H1 (cell line): Measurements from ENCODE around the gene LYPD6B. TPM values are rescaled to one million over a fixed set of nuclear protein-coding genes. Genes with fewer than 3 reads are reported as not detected.

Experiments used
- ASH2L ChIP-seq: fragments of 200-600, 300-600 bp; sonication (generic); IDR thresholded peaks from one replicate; pipeline ENCODE4 v1.7.1; 2017; ENCODE audit warnings: low read length
- BCL11A ChIP-seq, 2 experiments: IDR thresholded peaks; one replicate each; pipeline ENCODE4 v1.6.1; 2011; ENCODE audit warnings: low read depth in 2 of 2, low read length in 2 of 2, mild to moderate bottlenecking in 2 of 2
- CBX8 ChIP-seq: fragments of 300-800, 300-1000 bp; sonication (generic); IDR thresholded peaks from 2 replicates; pipeline ENCODE4 v1.7.1; 2016; ENCODE audit warnings: low read depth, low read length, borderline replicate concordance
- CHD1 ChIP-seq: IDR thresholded peaks from 2 replicates; pipeline ENCODE4 v1.6.1; 2012; ENCODE audit warnings: low read depth, low read length, improper control_type of control experiment
- CHD2 ChIP-seq: IDR thresholded peaks from 2 replicates; pipeline ENCODE4 v1.6.1; 2012; ENCODE audit warnings: low read length, improper control_type of control experiment
- CREB1 ChIP-seq: IDR thresholded peaks from 2 replicates; pipeline ENCODE4 v1.6.1; 2012; ENCODE audit warnings: inconsistent platforms
- CTBP2 ChIP-seq: IDR thresholded peaks from 2 replicates; pipeline ENCODE4 v1.7.0; 2011; ENCODE audit warnings: borderline replicate concordance, mild to moderate bottlenecking, moderate library complexity, mixed read lengths, low read length; ENCODE audit not compliant: insufficient read depth, insufficient read length
- EP300 ChIP-seq, 2 experiments: IDR thresholded peaks; 1 replicate in 1 of 2; 2 replicates in 1 of 2; pipeline ENCODE4 v1.6.1; 2011 to 2012; ENCODE audit warnings: low read depth in 2 of 2, low read length in 2 of 2, mild to moderate bottlenecking in 2 of 2, borderline replicate concordance in 1 of 2, inconsistent platforms in 1 of 2, moderate library complexity in 1 of 2
- EZH2 ChIP-seq: fragments of 200-600 bp; sonication (generic); IDR thresholded peaks from 2 replicates; pipeline ENCODE4 v1.7.1; 2012; ENCODE audit warnings: low read depth, mild to moderate bottlenecking, moderate library complexity, low read length, inconsistent platforms; ENCODE audit not compliant: severe bottlenecking
- GABPA ChIP-seq: IDR thresholded peaks from 2 replicates; pipeline ENCODE4 v1.6.1; 2011; ENCODE audit warnings: mild to moderate bottlenecking, low read length, moderate library complexity, borderline replicate concordance; ENCODE audit not compliant: insufficient read depth
- KDM1A ChIP-seq: fragments of 200-600, 300-600 bp; sonication (generic); IDR thresholded peaks from 2 replicates; pipeline ENCODE4 v1.7.1; 2016; ENCODE audit warnings: mild to moderate bottlenecking, low read length, borderline replicate concordance
- KDM4A ChIP-seq: IDR thresholded peaks from one replicate; pipeline ENCODE4 v1.7.1; 2012; ENCODE audit warnings: low read depth, mild to moderate bottlenecking, moderate library complexity, low read length, inconsistent platforms; ENCODE audit not compliant: severe bottlenecking
- MAFK ChIP-seq: IDR thresholded peaks from 2 replicates; pipeline ENCODE4 v1.6.1; 2012; ENCODE audit warnings: low read depth, mild to moderate bottlenecking, improper control_type of control experiment, low read length
- POLR2A ChIP-seq, 2 experiments: IDR thresholded peaks; 1 replicate in 1 of 2; 2 replicates in 1 of 2; pipeline ENCODE4 v1.6.1; 2011; ENCODE audit warnings: low read depth in 2 of 2, low read length in 2 of 2, mild to moderate bottlenecking in 2 of 2; ENCODE audit errors: control extremely low read depth in 1 of 2
- POLR2AphosphoS5 ChIP-seq: IDR thresholded peaks from 2 replicates; pipeline ENCODE4 v1.6.1; 2011; ENCODE audit warnings: low read depth, low read length
- POU5F1 ChIP-seq: IDR thresholded peaks from 2 replicates; pipeline ENCODE4 v1.6.1; 2011; ENCODE audit warnings: low read depth, mild to moderate bottlenecking, low read length, moderate library complexity
- RAD21 ChIP-seq, 2 experiments: IDR thresholded peaks in 1 of 2; conservative IDR thresholded peaks in 1 of 2; 2 replicates each; pipeline ENCODE4 v1.6.1; 2011; ENCODE audit warnings: low read depth in 2 of 2, low read length in 2 of 2, improper control_type of control experiment in 1 of 2, inconsistent platforms in 1 of 2, mild to moderate bottlenecking in 1 of 2, moderate library complexity in 1 of 2
- RFX5 ChIP-seq: IDR thresholded peaks from 2 replicates; pipeline ENCODE4 v1.6.1; 2011; ENCODE audit warnings: low read depth, low read length, improper control_type of control experiment, borderline replicate concordance
- RNF2 ChIP-seq: fragments of 200-900, 300-1000 bp; sonication (generic); IDR thresholded peaks from 2 replicates; pipeline ENCODE4 v1.7.1; 2016; ENCODE audit warnings: borderline replicate concordance, low read depth, mild to moderate bottlenecking, antibody characterized with exemption, low read length; ENCODE audit not compliant: poor library complexity, severe bottlenecking; ENCODE audit errors: missing control alignments
- SIN3A ChIP-seq, 2 experiments: IDR thresholded peaks in 1 of 2; conservative IDR thresholded peaks in 1 of 2; 2 replicates each; pipeline ENCODE4 v1.6.1; 2011 to 2012; ENCODE audit warnings: low read length in 2 of 2, improper control_type of control experiment in 1 of 2, low read depth in 1 of 2, mild to moderate bottlenecking in 1 of 2
- USF2 ChIP-seq: IDR thresholded peaks from 2 replicates; pipeline ENCODE4 v1.6.1; 2011; ENCODE audit warnings: low read length, improper control_type of control experiment
- ZNF274 ChIP-seq: IDR thresholded peaks from 2 replicates; pipeline ENCODE4 v1.7.0; 2012; ENCODE audit warnings: low read length, borderline replicate concordance; ENCODE audit errors: extremely low read depth
- polyA plus RNA-seq, 7 experiments: library from polyadenylated mRNA; depleted of rRNA in 3 of 7; stranded (reverse) in 5 of 7; unstranded in 2 of 7; fragments of >200 nt in 5 of 7; fragments of 200-250 nt in 2 of 7; gene quantifications; 1 replicate in 5 of 7; 2 replicates in 1 of 7; 4 replicates in 1 of 7; pipeline versions ENCODE4 v1.2.1 to v1.2.3, GENCODE V29; 2011 to 2013; ENCODE audit warnings: missing spikeins in 2 of 7, mixed read lengths in 2 of 7
- total RNA-seq: library from RNA; stranded (reverse); fragmentation: NEBNext Ultra II Directional; extraction: Animal tissue kit (Norgen Biotek cat#: 25700); gene quantifications from 2 replicates; pipeline ENCODE4 v1.2.1, GENCODE V29; 2021

Gene LYPD6B
- total and polyA plus RNA-seq, 2 of the 8 experiments (the other 6 are each of a cell fraction or from before 2014, with no cell fraction given), result 2.2 to 3.5 TPM

GRCh38 chr2:149038442-149039212 is at the start of gene LYPD6B (continued):
- no peak for TF ChIP-seq CHD2
- TF ChIP-seq ZNF274, result no peak
- TF ChIP-seq RFX5, result no peak
- TF ChIP-seq KDM4A, result peak; percentile 45
- peak; percentile 24 to 36 for TF ChIP-seq RAD21 (IDR thresholded peaks at IDR 0.05 in 1 of 2, conservative IDR thresholded peaks at IDR 0.05 in 1 of 2; ENCODE audit: low read depth in 2 of 2, low read length in 2 of 2)
- no peak for TF ChIP-seq POLR2AphosphoS5
- TF ChIP-seq CBX8, result no peak
- TF ChIP-seq EZH2, result peak; percentile 46
- TF ChIP-seq ASH2L, result peak; percentile 57
- TF ChIP-seq CREB1, result no peak
- TF ChIP-seq SIN3A (conservative IDR thresholded peaks at IDR 0.05 in 1 of 2, IDR thresholded peaks at IDR 0.05 in 1 of 2; ENCODE audit: low read depth in 1 of 2, low read length in 2 of 2), result 0 out of 4 replicates have a peak, but pooled peaks of 1 of the 2 experiments have one; percentile 13
- no peak for TF ChIP-seq RNF2
- no peak for TF ChIP-seq USF2
- TF ChIP-seq CTBP2, result no peak
- no peak for TF ChIP-seq POLR2A (IDR thresholded peaks at IDR 0.05; ENCODE audit: control extremely low read depth in 1 of 2, low read depth in 2 of 2, low read length in 2 of 2)
- no peak for TF ChIP-seq BCL11A (IDR thresholded peaks at IDR 0.05; ENCODE audit: low read depth in 2 of 2, low read length in 2 of 2)
- TF ChIP-seq MAFK, result no peak
- TF ChIP-seq EP300 (IDR thresholded peaks at IDR 0.05; ENCODE audit: borderline replicate concordance in 1 of 2, low read depth in 2 of 2, low read length in 2 of 2), result no peak
- TF ChIP-seq POU5F1, result no peak
- TF ChIP-seq KDM1A, result no peak
- no peak; the same call in 1 of the 2 replicates for TF ChIP-seq GABPA
- no peak for TF ChIP-seq CHD1
